Right cardiac atrium (tissue), 5 donors: ENCODE measurements around the gene VPS37C. TPM values are rescaled to one million over a fixed set of nuclear protein-coding genes. Genes with fewer than 3 reads are reported as not detected.

Experiments used
- polyA plus RNA-seq: library from polyadenylated mRNA; stranded (reverse); fragments of 200-250 nt; gene quantifications from one replicate; pipeline ENCODE4 v1.2.3, GENCODE V29; 2013
- total RNA-seq, 4 donors: library from RNA; stranded (reverse); fragmentation: NEBNext Ultra II Directional; extraction: Animal tissue kit (Norgen Biotek cat#: 25700); gene quantifications; one replicate each; pipeline ENCODE4 v1.2.1, GENCODE V29; 2021
- donor health status: healthy with polysubstance abuse.
- donor health status: DM: no; HTN: yes; CAD: no.
- donor health status: DM: no; HTN: no; CAD: no.
- donor health status: DM: no; HTN: yes; CAD: no; lungs with severe emphysema.
- donor health status: DM: yes; HTN: yes; CAD: no.

VPS37C gene
- total and polyA plus RNA-seq, 5 donors: 14.6 to 25.4 (median 19.0) TPM

Other genes with a start within 250 kb of the VPS37C start
- gene TMEM109, start 247.3 kb downstream of the VPS37C start, total RNA-seq: 100 to 1,000 TPM; 103 to 119 (median 117) TPM
- 112 TPM for gene TMEM109, start 247.3 kb downstream of the VPS37C start, polyA plus RNA-seq
- 10 to 100 TPM in 1 of 4 donors, 1 to 10 TPM in 3; 5.1 to 10.2 (median 7.0) TPM for gene TMEM132A, start 237.0 kb downstream of the VPS37C start, total RNA-seq
- 6.8 TPM for gene TMEM132A, start 237.0 kb downstream of the VPS37C start, polyA plus RNA-seq
- 10 to 100 TPM; 17.4 to 24.7 (median 22.1) TPM for gene SLC15A3, start 209.2 kb downstream of the VPS37C start, total RNA-seq
- gene SLC15A3, start 209.2 kb downstream of the VPS37C start, polyA plus RNA-seq: 24.6 TPM
- gene CD6, start 189.7 kb downstream of the VPS37C start, total RNA-seq: 1 to 10 TPM in 2 of 4 donors, under 1 TPM in 2; 0.71 to 1.7 (median 0.87) TPM
- gene CD6, start 189.7 kb downstream of the VPS37C start, polyA plus RNA-seq: 0.11 TPM
- under 1 TPM; 0.25 to 0.72 (median 0.40) TPM for gene CD5, start 58.9 kb downstream of the VPS37C start, total RNA-seq
- 0.05 TPM for gene CD5, start 58.9 kb downstream of the VPS37C start, polyA plus RNA-seq
- gene PGA3, start 42.1 kb upstream of the VPS37C start, total RNA-seq: 1 to 10 TPM in 3 of 4 donors, under 1 TPM in 1; 0.59 to 2.5 (median 1.6) TPM
- 1.7 TPM for gene PGA3, start 42.1 kb upstream of the VPS37C start, polyA plus RNA-seq
- gene PGA4, start 60.9 kb upstream of the VPS37C start, total RNA-seq: 1 to 10 TPM in 2 of 4 donors, under 1 TPM in 2; 0.71 to 7.4 (median 2.8) TPM
- gene PGA4, start 60.9 kb upstream of the VPS37C start, polyA plus RNA-seq: 4.1 TPM
- gene PGA5, start 79.7 kb upstream of the VPS37C start, total RNA-seq: 1 to 10 TPM in 2 of 4 donors, under 1 TPM in 2; 0.54 to 3.4 (median 0.81) TPM
- 3.6 TPM for gene PGA5, start 79.7 kb upstream of the VPS37C start, polyA plus RNA-seq
- gene VWCE, start 133.9 kb upstream of the VPS37C start, total RNA-seq: 1 to 10 TPM in 3 of 4 donors, under 1 TPM in 1; 0.97 to 2.2 (median 1.3) TPM
- gene VWCE, start 133.9 kb upstream of the VPS37C start, polyA plus RNA-seq: 0.70 TPM
- gene DDB1, start 171.7 kb upstream of the VPS37C start, total RNA-seq: 100 to 1,000 TPM; 126 to 132 (median 130) TPM
- 103 TPM for gene DDB1, start 171.7 kb upstream of the VPS37C start, polyA plus RNA-seq
- 10 to 100 TPM; 12.7 to 19.0 (median 16.7) TPM for gene TKFC, start 171.8 kb upstream of the VPS37C start, total RNA-seq
- 15.7 TPM for gene TKFC, start 171.8 kb upstream of the VPS37C start, polyA plus RNA-seq
- gene CYB561A3, start 200.5 kb upstream of the VPS37C start, total RNA-seq: 10 to 100 TPM; 15.0 to 18.5 (median 17.9) TPM
- 11.6 TPM for gene CYB561A3, start 200.5 kb upstream of the VPS37C start, polyA plus RNA-seq
- gene TMEM138, start 200.9 kb upstream of the VPS37C start, total RNA-seq: 10 to 100 TPM; 24.0 to 27.4 (median 26.9) TPM
- gene TMEM138, start 200.9 kb upstream of the VPS37C start, polyA plus RNA-seq: 23.9 TPM
- 1 to 10 TPM; 4.6 to 7.5 (median 5.4) TPM for gene TMEM216, start 231.2 kb upstream of the VPS37C start, total RNA-seq
- 6.8 TPM for gene TMEM216, start 231.2 kb upstream of the VPS37C start, polyA plus RNA-seq